GM19239 (cell line): ENCODE data around the gene RASGRP2.
A peak's percentile ranks its signal among the peaks of the same experiment; 100 is the strongest.

ENCODE experiments used
- DNase-seq: peaks from one replicate; pipeline ENCODE4 v3.0.0; 2011; ENCODE audit warnings: low spot score; ENCODE audit not compliant: insufficient read length
- FAIRE-seq: peaks from 2 replicates; lab custom pipeline; 2011; peaks lifted over from hg19 to GRCh38; lab: Jason Lieb, UNC

Gene RASGRP2

DNA sequence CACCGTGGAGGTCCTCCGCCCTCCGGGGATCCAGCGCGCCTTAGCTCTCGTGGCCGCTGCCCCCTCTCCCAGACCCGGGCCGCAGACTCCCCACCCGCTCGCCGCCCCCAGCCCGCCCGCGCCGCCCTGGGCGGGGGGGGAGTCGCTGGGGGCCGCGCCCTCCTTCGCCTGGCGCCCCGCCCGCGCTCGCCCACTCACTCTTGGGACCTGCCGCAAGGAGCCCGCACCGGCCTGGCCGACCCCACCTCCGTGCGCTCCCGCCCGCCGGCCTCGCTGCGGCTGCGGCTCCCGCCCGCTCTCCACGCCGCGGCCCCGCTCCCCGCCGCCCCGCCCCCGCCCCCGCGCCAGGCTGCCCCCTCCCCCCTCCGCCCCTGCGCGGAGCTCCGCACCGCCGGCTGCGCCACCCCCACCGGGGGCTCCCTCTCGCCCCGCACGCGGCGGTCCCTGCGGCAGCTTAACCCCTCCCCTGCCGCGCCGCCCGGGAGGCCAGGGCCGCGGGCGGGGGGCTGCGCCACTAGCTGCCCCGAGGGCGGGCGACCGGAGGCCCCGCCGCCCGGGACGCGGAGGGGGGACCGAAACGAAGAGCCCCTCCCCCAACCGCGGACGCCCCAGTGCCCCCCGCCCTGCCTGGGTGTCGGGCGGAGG is 724 bp upstream of the RASGRP2 start:
- DNase-seq (no peak), FAIRE-seq (no peak)

DNA sequence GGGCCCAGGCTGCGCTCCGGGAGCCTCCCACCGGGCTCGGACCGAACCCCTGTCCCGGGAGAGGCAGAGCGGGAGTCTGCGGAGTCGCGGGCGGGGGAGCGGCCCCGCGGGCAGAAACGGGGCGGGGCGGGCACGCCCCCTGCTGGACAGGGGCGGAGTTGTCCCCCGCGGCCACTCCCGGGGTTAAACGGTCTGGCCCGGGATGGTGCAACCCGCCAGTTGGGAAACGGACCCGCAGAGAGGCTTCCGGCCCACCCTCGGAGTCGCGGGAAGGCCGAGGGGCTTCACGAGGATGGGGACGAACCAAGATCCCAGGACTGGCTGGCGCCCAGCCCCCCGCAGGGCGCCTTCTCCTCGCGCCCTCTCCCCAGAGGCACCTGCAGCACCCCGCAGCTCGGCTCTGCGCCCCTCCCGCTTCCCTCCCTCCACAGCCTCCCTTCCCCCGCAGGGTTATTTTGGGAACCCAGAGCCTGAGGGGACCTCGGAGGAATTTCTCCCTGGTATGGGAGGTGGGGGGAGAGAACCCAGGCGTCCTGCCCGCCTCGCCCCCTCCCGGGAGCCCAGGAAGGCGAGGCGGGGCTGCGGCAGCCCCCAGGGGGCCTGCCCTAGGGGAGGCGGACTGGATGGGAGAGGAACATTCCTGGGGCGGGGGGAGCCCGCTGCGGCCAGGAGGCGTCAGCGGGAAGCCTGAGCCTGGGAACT is 902 bp downstream of the RASGRP2 start:
- DNase-seq, result peak; percentile 92
- peak; percentile 59 for FAIRE-seq

DNA sequence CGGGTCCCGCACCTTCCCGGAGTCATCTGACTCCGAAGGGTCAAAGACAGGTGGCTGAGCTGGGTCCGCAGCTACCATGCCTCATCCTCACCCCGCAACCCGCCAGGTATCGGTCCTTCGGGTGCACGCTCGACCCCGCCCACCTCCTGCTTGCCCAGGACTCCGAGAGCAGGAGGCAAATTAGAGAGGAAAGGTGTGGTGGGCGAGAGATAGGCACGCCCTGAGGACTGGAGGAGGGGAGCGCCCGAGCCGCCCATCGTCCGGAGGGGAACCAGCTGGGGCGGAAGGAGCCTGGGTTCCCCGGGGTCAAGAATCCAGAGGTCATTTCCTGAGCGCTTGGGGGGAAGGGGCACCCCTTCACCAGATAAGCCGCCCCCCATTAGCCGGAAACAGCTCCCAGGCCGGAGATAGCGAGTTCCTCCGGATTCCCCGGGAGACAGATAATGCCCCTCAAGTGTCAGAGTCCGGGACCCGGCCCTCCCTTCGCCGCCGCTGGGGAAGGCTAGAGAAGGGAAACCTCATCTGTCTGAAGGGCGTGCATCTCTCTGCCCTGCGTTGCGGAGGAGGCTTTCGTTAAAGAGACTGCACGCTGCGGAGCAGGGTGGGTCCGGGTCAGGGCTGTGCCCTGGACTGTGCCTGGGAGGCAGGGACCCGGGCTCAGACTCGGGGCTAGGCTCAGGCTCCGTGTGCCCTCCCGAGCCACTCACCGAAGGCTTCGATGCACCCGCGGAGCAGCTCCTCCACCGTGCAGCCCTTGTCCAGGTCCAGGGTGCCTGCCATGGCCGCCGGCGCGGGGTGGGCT is 1.7 kb downstream of the RASGRP2 start:
- DNase-seq, result peak; percentile 57
- no peak for FAIRE-seq

DNA sequence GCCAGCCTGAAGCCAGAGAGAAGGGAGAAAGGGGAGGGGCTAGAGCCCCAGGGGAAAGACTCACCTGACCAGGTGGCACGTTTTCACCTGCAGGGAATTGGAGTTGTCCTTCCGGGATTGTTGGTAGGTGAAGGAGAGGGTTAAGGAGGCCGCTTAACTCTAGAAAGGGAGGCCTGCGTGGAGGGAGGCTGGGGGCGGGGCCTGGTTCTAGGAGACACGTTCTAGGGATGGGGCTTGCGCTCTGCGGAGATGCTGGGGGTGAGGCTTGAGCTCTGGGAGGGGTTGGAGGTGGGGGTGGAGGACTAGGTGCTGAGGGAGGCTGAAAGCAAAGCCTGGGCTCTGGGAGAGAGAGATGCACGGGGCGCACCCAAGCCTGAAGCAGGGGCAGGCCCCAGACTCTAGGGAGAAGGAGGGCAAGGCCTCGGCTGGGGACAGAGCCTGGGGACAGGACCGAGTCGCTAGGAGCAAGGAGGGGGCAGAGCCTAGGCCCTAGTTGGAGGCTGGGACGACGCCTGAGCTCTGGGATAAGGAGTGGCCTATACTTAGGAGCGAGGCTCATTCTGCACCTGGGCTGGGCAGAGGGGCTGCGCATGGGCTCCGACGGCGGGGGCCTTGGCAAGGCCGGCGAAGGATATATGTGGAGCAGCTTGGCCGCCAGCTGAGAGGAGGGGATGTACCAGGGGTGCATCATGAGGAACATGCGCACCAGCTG is 2.4 kb downstream of the RASGRP2 start:
- no peak for FAIRE-seq
- no peak for DNase-seq

DNA sequence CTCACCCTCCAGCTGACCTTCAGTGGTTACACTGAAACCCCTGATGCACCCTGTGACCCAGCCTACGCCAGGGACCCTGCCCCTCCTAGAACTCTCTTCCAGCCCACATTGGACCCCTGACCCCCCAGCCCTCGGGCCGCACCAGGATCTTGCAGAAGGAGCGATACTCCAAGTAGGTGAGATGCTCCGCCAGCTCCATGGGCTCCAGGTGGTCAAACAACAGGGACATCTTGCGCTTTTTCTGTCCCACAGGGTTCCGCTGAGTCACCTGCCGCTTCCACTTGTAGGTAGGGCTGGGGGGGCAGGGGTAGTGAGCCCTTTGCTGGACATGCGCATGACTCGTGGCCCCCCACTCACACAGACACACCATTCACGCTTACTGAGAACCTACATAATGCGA is 4.1 kb downstream of the RASGRP2 start:
- DNase-seq (no peak), FAIRE-seq (no peak)

DNA sequence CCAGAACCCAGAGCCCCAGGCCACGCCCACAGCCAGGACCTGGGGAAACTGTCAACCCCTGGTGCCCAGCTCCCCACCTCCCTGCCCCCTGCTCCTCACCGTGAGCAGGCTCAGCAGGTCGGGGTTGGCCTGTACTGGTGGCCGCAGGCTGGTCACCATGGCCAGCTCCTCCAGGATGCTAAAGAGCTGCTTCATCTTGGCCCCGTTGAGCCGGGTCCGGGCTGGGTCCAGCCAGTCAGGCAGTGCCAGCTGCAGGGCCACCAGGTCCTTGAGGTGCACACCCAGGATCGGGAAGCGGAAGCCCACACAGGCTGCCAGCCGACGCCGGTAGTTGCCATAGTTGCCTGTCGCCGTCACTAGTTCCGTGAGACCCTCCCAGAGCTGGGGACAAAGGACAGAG is 7.3 kb downstream of the RASGRP2 start:
- FAIRE-seq, result no peak
- no peak for DNase-seq

DNA sequence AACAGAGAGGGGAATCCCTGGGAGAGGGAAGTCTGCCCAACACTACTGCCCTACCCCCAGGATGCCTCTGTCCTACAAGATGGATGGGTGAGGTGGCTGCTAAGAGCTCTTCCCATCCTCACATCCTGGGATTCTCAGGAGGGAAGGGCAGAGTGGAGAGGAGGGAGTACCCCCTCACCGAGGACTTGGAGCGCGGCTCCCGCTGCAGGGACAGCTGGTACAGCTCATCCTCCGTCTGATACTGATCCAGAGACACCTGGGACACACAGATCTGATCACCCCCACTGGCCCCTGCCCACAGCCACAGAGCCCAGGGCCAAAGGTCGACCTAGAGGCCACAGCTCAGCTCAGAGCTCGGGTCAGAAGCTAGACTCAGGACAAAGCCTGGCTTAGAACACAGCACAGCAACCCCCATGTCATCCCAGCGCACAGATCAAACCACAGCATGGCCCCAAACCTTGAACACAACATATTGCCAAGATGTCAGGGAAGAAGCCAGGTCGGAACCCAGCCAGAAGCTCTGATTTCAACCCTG is 8.2 kb downstream of the RASGRP2 start:
- FAIRE-seq (no peak), DNase-seq (no peak)

DNA sequence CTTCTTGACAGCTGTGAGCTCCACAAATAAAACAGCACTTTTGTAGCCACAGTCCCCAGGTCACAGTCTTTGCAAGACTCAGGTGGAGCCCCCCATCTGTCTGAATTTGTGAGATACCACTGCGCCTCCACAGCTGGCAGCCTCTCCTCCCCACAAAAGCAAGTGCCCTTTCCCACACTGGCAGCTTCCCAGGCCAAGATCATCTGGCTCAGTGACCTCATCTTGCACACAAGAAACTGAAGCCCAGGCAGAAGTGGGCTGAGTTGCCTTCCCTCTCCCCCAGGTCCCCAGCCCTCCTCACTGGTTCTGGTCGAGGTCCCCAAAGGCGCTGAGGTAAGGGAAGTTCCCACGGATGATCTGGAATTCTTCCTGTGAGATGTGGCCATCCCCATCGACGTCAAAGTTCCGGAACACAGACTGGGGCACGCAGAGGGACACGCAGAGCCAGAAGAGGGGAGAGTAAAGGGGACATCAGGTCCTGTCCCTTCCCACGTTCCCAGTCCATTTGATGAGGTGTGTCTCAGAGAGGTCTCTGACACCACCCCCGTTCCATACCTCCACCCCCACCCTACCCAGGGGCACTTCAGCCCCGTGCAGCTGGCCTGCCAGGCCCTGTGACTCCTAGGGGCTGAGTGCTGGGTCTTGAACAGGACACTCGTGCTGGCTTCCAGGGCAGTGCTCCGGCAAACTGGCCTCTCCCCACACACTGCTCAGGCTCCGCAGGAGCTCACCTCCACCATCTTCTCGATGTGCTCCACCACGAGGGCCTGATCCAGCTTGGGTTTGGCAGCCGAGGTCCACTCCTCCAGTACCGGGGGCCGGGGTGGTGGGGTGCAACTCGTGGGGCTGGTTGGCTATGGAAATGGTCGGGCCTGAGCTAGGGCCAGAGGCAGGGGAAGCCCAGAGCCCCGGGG is 8.9 kb downstream of the RASGRP2 start:
- FAIRE-seq, result no peak
- DNase-seq, result no peak

DNA sequence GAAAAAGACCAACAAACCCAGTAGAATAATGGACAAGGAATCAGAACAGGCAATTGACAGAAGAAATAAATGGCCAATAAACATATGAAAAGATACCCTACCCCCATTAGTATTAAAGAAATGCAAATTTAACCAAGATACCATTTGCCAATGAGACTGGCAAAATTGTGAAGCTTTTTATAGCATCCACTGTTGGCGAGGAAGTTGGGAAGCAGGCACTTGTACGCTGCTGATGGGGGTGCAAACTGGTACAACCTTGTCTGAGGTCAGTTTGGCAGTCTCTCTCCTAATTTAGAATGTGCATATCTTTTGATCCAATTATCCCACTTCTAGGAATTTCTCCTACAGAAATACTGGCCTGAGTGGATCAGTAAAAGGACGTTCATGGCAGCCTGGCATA is 12.3 kb downstream of the RASGRP2 start:
- no peak for FAIRE-seq
- no peak for DNase-seq

DNA sequence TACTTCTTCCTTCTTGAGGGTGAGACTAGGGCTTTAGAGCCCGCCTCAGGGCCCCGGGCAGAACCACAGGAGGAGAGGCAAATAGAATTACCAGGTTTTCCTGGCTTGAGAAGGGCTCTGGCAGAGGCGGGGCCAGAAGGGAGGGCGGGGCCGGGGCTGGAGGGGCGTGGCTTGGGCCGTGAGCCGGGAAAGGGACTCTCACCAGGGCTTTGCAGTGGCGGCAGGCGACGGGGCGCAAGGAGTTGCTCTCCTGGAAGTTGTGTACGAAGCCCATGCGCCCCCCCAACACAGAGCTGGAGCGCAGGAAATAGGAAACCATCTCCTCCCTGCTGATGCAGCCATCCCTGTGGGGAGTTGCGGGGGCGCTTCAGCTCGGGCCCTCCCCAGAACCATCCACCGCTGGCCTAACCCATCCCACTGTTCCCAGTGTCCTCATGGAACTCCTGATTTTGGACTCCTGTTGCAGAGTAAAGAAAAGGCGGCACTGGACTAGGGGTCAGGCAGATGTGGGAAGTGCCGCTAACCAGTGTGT is 14.0 kb downstream of the RASGRP2 start:
- no peak for FAIRE-seq
- no peak for DNase-seq

DNA sequence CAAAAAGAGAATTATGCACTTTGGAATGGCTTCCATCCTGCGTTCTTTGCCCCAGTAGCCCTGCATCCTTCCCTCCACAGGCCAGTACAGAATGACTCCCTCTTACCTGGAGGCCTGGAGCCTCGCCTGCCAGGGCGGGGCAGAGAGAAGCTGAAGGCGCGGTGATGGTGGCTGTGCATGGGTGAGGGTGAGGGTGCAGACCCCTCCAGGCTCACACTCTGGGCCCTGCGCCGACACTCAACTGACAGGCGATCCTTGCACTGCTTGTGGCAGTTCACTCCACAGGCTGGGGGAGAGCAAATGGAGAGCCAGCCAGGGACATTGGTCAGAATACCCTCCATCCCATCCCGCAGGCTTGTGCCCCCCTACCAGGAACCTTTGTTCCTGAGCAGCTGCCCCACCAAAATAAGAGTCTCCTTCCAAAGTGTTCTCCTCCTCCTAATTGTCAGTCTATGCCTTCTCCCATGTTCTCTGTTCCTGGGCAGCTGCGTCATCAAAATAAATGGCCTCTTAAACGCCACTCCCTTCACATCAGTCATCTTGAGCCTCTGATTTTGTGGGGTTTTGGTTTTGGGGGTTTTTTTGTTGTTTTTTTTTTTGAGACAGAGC is 15.1 kb downstream of the RASGRP2 start:
- FAIRE-seq (no peak), DNase-seq (no peak)

DNA sequence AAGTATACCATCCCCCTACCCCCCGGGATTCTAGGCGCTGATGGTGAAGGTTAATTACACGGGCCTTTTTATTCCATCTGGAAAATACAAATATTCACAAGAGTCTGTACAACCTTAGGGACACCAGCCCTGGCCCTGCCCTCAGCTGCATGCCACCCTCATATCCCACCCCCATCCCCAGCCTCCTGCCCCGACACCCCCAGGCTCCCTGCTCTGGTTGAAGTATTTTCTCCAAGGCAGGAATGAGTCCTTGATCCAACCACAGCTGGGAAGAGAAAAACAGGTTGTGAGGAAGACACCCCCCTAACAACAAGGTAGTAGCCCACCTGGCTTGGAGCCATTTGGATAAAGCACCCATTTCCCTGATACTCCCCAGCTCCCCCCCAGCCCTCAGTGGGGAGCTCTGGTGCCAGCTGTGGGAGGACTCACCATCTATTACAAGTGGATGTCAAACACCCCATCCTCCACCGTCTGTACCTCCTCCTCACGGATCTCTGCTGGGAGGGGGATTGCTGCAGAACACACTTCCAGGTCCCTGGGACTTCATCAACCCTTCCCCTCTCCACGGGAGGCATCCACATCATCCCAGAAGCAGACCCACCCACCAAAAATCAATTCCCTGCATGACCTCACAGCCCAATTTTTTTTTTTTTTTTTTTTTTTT is 16.9 kb downstream of the RASGRP2 start:
- FAIRE-seq, result no peak

DNA sequence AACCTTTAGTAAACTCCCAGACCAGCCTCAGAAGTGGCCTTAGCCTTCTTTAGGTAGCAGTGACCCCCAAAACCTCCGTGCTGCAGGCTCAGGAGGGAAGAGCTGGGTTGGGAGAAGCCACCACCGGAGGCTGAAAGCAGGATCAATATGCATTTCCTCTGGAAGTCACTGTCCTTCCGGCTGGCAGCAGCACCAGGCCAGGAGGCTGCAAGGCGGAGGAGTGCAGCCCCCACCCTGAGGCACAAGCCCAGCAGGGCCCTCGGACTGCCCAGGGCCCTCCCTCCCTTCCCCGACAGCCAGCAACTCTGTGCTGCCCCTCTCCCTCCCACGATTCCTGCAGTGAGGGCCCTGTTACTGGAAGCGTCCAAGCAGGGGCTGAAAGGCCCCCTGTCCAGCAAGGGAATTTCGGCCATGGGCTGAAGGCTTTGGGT is 17.7 kb downstream of the RASGRP2 start:
- no peak for FAIRE-seq

More for the DNA sequence above, 16.9 kb downstream of the RASGRP2 start:
- DNase-seq, result no peak

DNA sequence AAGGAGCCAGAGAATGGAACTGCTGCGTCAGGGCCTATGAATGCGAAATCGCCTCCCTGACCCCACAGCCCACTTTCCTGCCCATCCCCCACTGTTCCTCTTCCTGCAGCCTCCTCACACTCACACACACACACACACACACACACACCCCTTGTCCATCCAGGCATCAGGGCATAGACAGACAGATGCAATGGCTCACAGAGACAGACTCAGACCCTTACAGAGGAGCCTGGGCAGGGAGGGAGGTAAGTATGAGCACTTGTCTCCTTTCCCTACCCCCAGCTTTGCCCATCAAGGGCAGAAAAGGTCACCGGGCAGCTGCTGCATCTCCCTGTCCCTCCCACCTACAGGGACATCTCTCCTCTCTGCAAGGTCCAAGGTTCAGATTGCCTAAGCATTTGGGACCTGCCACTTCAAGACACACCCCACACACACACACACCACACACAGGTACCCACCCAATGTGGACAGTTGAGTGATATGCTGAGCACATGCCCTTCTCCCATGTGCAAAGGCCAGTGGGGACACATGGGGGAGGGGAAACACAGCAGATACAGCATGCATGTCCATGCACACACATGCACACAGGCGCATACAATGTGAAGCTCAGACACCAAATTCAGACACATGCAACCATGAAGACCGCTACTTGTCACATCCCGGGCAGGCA is 18.9 kb downstream of the RASGRP2 start:
- FAIRE-seq, result no peak
- no peak for DNase-seq

More for the DNA sequence above, 17.7 kb downstream of the RASGRP2 start:
- no peak for DNase-seq

DNA sequence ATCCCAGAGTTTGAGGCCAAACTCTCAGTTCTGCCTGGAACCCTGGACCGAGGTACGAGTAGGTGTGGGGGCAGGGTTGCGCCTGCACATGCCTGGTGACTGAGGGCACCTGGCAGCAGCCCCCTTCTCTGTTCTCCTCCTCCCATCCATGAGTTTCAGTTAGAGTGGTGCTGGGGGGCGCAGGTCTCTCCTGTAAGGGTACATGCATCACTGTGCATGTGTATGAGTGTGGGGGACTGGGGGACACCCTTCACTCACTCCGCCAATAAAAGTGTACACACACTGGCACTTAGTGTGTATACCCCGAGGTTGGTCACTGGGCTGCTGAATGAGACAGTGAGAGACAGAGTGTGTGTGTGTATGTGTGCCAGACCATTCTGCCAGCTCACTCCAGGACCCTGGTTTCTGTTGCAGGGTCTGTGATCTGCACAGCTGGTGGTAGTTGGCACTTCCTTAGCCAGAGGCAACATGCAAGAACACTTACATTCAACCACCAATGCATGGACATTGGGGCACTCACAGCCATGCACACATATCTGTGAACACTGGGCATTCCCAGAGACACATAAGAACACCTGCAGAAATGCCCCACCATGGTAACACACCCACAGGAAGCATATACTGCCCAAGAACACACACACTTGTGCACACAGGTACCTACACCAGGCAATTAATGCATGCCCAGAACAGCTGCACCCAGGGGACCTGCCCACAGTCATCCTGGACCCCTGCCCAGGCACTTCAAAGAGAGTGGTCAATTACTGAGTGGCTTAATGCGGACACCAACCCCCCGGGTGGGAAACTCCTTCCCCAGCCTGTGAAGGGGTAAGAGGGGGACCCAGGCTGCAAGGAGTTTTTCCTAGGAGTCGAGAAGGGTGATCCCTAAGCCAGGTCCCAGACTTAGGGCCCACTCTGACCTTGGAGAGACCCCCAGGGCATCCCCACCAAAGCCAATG is 19.8 kb downstream of the RASGRP2 start:
- no peak for DNase-seq
- no peak for FAIRE-seq

DNA sequence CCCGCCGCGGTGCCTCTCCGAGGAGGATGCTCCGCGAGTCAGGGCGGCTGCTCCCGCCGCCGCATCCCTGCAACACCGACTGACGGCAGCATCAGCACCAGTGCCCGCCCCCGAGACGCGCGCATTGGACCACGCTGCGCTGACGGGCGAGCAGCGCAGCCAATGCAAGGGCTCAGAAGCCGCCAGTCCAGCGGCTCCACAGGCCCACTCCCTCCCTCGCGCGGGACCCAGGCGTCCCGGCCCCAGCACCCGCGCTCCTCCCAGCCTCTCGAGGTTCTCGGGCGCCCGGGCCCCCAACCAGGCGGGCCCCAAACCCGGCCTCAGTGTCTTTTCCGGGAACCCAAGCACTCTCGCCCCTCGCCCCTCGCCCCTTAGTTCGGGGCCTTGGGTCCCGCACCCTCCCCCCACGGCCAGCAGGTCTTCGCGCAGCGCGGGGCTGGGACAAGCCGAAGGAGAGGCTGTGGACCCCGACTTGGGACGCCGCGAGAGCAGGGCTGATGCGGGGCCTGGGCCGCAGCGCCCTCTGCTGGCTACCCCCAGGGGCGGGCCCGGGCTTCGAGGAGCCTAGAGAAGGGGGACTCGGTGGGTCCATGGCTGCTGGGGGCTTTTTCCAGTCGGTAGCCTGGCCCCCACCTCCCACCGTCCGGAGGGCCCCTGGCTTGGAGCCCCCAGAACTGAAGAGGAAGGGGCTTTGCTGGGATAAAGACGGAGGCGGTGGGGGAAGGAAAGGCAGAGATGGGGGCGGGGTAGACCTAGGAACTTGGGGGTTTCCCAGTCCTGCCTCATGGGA is 20.6 kb downstream of the RASGRP2 start, which contains the start of gene NRXN2:
Gene NRXN2, minus strand, starts transcription at position 81 of the 790 bp plus-strand sequence. CDS start 9,498 bp downstream, outside the sequence.
- peak; percentile 88 for FAIRE-seq

More for the DNA sequence above, 20.6 kb downstream of the RASGRP2 start, which contains the start of gene NRXN2:
- DNase-seq, result peak; percentile 97
